WTC11 (cell line): ENCODE results near the gene SMYD5. TPM values are rescaled to one million over a fixed set of nuclear protein-coding genes. Genes with fewer than 3 reads are reported as not detected.
A peak's percentile ranks its signal among the peaks of the same experiment; 100 is the strongest.

Source experiments
- ATAC-seq: fragments of 200-7000 bp; cut with Tn5 transposase; 2 replicates; pipeline ENCODE4 v1.10.0; 2021; ENCODE audit warnings: mild to moderate bottlenecking, moderate library complexity
- CTCF ChIA-PET: fragments of 300-600 bp; sonication (Branson Sonifier 250); formaldehyde crosslinking; loops from one replicate; lab custom pipeline; 2021; ENCODE audit warnings: antibody characterized with exemption; lab: Charles Lee
- POLR2A ChIA-PET: fragments of 350-600 bp; sonication (Branson Sonifier 250); formaldehyde crosslinking; loops from one replicate; lab custom pipeline; 2021; ENCODE audit warnings: antibody characterized with exemption; lab: Charles Lee
- DNase-seq: peaks from one replicate; pipeline ENCODE4 v3.0.0; 2021; ENCODE audit warnings: low spot score
- H3K27ac Mint-ChIP-seq: 2 replicates; pipeline ENCODE4 v1.8.0; 2021; ENCODE audit warnings: mixed read lengths
- H3K27me3 Mint-ChIP-seq: 2 replicates; pipeline ENCODE4 v1.8.0; 2021; ENCODE audit warnings: low read depth, mild to moderate bottlenecking, moderate library complexity, mixed read lengths
- H3K36me3 Mint-ChIP-seq: 2 replicates; pipeline ENCODE4 v1.8.0; 2021; ENCODE audit warnings: mixed read lengths
- H3K4me1 Mint-ChIP-seq: 2 replicates; pipeline ENCODE4 v1.8.0; 2022; ENCODE audit warnings: mixed read lengths
- H3K4me3 Mint-ChIP-seq: 2 replicates; pipeline ENCODE4 v1.8.0; 2021; ENCODE audit warnings: mild to moderate bottlenecking, moderate library complexity, mixed read lengths
- H3K9me3 Mint-ChIP-seq: 2 replicates; pipeline ENCODE4 v1.8.0; 2021; ENCODE audit warnings: mixed read lengths
- CREM ChIP-seq: sonication (generic); formaldehyde crosslinking; IDR thresholded peaks from 2 replicates; pipeline ENCODE4 v1.8.1; 2022; ENCODE audit warnings: mild to moderate bottlenecking, missing genetic modification reagents, moderate library complexity
- GTF2I ChIP-seq: fragments of 250-450 bp; sonication (Bioruptor Pico); conservative IDR thresholded peaks from 2 replicates; pipeline ENCODE4 v1.4.0; 2021; ENCODE audit warnings: mild to moderate bottlenecking
- HMGXB4 ChIP-seq: sonication (generic); formaldehyde crosslinking; IDR thresholded peaks from 2 replicates; pipeline ENCODE4 v1.8.1; 2023; ENCODE audit warnings: mild to moderate bottlenecking, moderate library complexity, missing genetic modification reagents
- IRF1 ChIP-seq: sonication (generic); formaldehyde crosslinking; IDR thresholded peaks from 2 replicates; pipeline ENCODE4 v1.8.0; 2023; ENCODE audit warnings: missing genetic modification reagents
- MYBL2 ChIP-seq: sonication (generic); formaldehyde crosslinking; IDR thresholded peaks from 2 replicates; pipeline ENCODE4 v1.8.1; 2023; ENCODE audit warnings: mild to moderate bottlenecking, moderate library complexity, missing genetic modification reagents
- NFE2L1 ChIP-seq: sonication (generic); formaldehyde crosslinking; IDR thresholded peaks from 2 replicates; pipeline ENCODE4 v1.8.1; 2023; ENCODE audit warnings: missing genetic modification reagents
- NR1H2 ChIP-seq: sonication (generic); formaldehyde crosslinking; IDR thresholded peaks from 2 replicates; pipeline ENCODE4 v1.9.0; 2021; ENCODE audit warnings: mild to moderate bottlenecking, moderate library complexity, missing genetic modification reagents
- NR3C1 ChIP-seq: sonication (generic); formaldehyde crosslinking; conservative IDR thresholded peaks from 2 replicates; pipeline ENCODE4 v1.8.1; 2023; ENCODE audit warnings: low read depth, mild to moderate bottlenecking, missing genetic modification reagents
- PREB ChIP-seq: sonication (generic); formaldehyde crosslinking; IDR thresholded peaks from 2 replicates; pipeline ENCODE4 v1.8.1; 2022; ENCODE audit warnings: mild to moderate bottlenecking, missing genetic modification reagents, moderate library complexity, borderline replicate concordance
- SMAD3 ChIP-seq: sonication (generic); formaldehyde crosslinking; IDR thresholded peaks from 2 replicates; pipeline ENCODE4 v1.8.0; 2022; ENCODE audit warnings: missing genetic modification reagents, mild to moderate bottlenecking, borderline replicate concordance
- SMAD4 ChIP-seq: sonication (generic); formaldehyde crosslinking; IDR thresholded peaks from 2 replicates; pipeline ENCODE4 v1.8.0; 2022; ENCODE audit warnings: mild to moderate bottlenecking, missing genetic modification reagents
- SOX15 ChIP-seq: fragments of 250-450 bp; sonication (Bioruptor Pico); IDR thresholded peaks from 2 replicates; pipeline ENCODE4 v1.9.0; 2021; ENCODE audit warnings: mild to moderate bottlenecking
- USF2 ChIP-seq: sonication (generic); formaldehyde crosslinking; IDR thresholded peaks from 2 replicates; pipeline ENCODE4 v1.8.1; 2023; ENCODE audit warnings: mild to moderate bottlenecking, missing genetic modification reagents, moderate library complexity
- ZNF219 ChIP-seq: sonication (generic); formaldehyde crosslinking; IDR thresholded peaks from 2 replicates; pipeline ENCODE4 v1.8.0; 2023; ENCODE audit warnings: missing genetic modification reagents, mild to moderate bottlenecking, borderline replicate concordance
- ZNF232 ChIP-seq: sonication (generic); formaldehyde crosslinking; IDR thresholded peaks from 2 replicates; pipeline ENCODE4 v1.8.0; 2022; ENCODE audit warnings: mild to moderate bottlenecking, missing genetic modification reagents
- total RNA-seq: library from RNA; stranded (reverse); gene quantifications from 3 replicates; pipeline ENCODE4 v1.2.3, GENCODE V29; 2021
- TF ChIP-seq, protein P1 (sequence below): fragments of 250-450 bp; sonication (Bioruptor Pico); IDR thresholded peaks from 2 replicates; pipeline ENCODE4 v2.1.2; 2022; ENCODE audit warnings: mild to moderate bottlenecking, moderate library complexity
- TF ChIP-seq, protein P2 (sequence below): sonication (generic); formaldehyde crosslinking; conservative IDR thresholded peaks from 2 replicates; pipeline ENCODE4 v1.8.1; 2022; ENCODE audit warnings: mild to moderate bottlenecking, missing genetic modification reagents
- TF ChIP-seq, protein P3 (sequence below): sonication (generic); formaldehyde crosslinking; IDR thresholded peaks from 2 replicates; pipeline ENCODE4 v1.8.1; 2023; ENCODE audit warnings: mild to moderate bottlenecking, missing genetic modification reagents
- TF ChIP-seq, protein P4 (sequence below): sonication (generic); formaldehyde crosslinking; IDR thresholded peaks from 2 replicates; pipeline ENCODE4 v1.8.1; 2022; ENCODE audit warnings: mild to moderate bottlenecking, moderate library complexity, missing genetic modification reagents
- TF ChIP-seq, protein P5 (sequence below): fragments of 200-600 bp; IDR thresholded peaks from 2 replicates; pipeline ENCODE4 v1.8.0; 2022; ENCODE audit warnings: antibody characterized with exemption
- TF ChIP-seq, protein P6 (sequence below): sonication (generic); formaldehyde crosslinking; IDR thresholded peaks from 2 replicates; pipeline ENCODE4 v1.8.1; 2022; ENCODE audit warnings: missing genetic modification reagents, borderline replicate concordance

SMYD5 gene
- total RNA-seq, 1 experiment from 2014 or later: 46.7 TPM

GRCh38 chr2:73238149-73238548 lies 24.1 kb downstream of the SMYD5 start (continued):
- TF ChIP-seq USF2 (CRISPR knock-in tag) (no peak), SOX15 (CRISPR knock-in tag) (no peak), IRF1 (CRISPR knock-in tag) (no peak), NR3C1 (CRISPR knock-in tag) (no peak), NFE2L1 (CRISPR knock-in tag) (no peak), SMAD3 (CRISPR knock-in tag) (no peak), NR1H2 (CRISPR knock-in tag) (no peak), PREB (CRISPR knock-in tag) (no peak)

DNA sequence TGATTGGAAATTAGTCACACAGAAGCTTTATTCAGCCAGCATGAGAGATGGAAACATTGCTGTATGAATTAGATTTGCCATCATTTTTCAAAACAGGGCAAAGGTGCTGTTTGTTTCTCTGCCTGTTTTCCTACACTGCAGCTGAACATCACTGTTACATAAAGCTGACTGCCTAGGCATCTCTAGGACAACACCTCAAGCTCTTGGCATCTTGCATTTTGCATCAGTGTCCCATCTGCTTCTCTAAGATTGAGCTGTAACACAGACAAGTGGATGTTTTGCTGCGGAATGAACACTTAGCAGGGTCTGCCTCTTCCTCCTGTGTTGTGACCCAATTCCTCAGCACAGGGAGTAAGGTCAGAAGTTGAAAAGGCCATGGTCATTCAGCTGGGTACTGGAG lies 24.9 kb downstream of the SMYD5 start:
- CTCF ChIA-PET: interaction anchor here (1.3 to 2.8 kb wide), 3 partner anchors 17 to 51 kb away, joined by 4 to 18 read pairs (median 8); no protein-coding TSS in a partner anchor
- no peak overlapping the region for H3K4me3 Mint-ChIP-seq
- peaks cover 31% of the 10 kb centered on the region for H3K4me1 Mint-ChIP-seq
- H3K36me3 Mint-ChIP-seq: peaks cover 42% of the 10 kb centered on the region
- H3K27me3 Mint-ChIP-seq: no peaks in the 10 kb centered on the region
- POLR2A ChIA-PET: interaction anchor here (1.6 kb wide), 1 partner anchor 46 kb away, joined by 3 read pairs; no protein-coding TSS in a partner anchor
- H3K9me3 Mint-ChIP-seq: no peaks in the 10 kb centered on the region
- peak overlapping the region; percentile 98 for H3K27ac Mint-ChIP-seq
- DNase-seq (no peak), ATAC-seq (no peak)
- TF ChIP-seq, protein P1, sequence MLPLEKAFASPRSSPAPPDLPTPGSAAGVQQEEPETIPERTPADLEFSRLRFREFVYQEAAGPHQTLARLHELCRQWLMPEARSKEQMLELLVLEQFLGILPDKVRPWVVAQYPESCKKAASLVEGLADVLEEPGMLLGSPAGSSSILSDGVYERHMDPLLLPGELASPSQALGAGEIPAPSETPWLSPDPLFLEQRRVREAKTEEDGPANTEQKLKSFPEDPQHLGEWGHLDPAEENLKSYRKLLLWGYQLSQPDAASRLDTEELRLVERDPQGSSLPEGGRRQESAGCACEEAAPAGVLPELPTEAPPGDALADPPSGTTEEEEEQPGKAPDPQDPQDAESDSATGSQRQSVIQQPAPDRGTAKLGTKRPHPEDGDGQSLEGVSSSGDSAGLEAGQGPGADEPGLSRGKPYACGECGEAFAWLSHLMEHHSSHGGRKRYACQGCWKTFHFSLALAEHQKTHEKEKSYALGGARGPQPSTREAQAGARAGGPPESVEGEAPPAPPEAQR (CRISPR knock-in tag): no peak
- no peak for TF ChIP-seq MYBL2
- no peak for TF ChIP-seq SOX15 (CRISPR knock-in tag)
- TF ChIP-seq, protein P2, sequence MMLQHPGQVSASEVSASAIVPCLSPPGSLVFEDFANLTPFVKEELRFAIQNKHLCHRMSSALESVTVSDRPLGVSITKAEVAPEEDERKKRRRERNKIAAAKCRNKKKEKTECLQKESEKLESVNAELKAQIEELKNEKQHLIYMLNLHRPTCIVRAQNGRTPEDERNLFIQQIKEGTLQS: no peak
- TF ChIP-seq, protein P3, sequence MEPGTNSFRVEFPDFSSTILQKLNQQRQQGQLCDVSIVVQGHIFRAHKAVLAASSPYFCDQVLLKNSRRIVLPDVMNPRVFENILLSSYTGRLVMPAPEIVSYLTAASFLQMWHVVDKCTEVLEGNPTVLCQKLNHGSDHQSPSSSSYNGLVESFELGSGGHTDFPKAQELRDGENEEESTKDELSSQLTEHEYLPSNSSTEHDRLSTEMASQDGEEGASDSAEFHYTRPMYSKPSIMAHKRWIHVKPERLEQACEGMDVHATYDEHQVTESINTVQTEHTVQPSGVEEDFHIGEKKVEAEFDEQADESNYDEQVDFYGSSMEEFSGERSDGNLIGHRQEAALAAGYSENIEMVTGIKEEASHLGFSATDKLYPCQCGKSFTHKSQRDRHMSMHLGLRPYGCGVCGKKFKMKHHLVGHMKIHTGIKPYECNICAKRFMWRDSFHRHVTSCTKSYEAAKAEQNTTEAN: no peak
- TF ChIP-seq, protein P4, sequence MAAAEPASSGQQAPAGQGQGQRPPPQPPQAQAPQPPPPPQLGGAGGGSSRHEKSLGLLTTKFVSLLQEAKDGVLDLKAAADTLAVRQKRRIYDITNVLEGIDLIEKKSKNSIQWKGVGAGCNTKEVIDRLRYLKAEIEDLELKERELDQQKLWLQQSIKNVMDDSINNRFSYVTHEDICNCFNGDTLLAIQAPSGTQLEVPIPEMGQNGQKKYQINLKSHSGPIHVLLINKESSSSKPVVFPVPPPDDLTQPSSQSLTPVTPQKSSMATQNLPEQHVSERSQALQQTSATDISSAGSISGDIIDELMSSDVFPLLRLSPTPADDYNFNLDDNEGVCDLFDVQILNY (CRISPR knock-in tag): no peak
- TF ChIP-seq, protein P5, sequence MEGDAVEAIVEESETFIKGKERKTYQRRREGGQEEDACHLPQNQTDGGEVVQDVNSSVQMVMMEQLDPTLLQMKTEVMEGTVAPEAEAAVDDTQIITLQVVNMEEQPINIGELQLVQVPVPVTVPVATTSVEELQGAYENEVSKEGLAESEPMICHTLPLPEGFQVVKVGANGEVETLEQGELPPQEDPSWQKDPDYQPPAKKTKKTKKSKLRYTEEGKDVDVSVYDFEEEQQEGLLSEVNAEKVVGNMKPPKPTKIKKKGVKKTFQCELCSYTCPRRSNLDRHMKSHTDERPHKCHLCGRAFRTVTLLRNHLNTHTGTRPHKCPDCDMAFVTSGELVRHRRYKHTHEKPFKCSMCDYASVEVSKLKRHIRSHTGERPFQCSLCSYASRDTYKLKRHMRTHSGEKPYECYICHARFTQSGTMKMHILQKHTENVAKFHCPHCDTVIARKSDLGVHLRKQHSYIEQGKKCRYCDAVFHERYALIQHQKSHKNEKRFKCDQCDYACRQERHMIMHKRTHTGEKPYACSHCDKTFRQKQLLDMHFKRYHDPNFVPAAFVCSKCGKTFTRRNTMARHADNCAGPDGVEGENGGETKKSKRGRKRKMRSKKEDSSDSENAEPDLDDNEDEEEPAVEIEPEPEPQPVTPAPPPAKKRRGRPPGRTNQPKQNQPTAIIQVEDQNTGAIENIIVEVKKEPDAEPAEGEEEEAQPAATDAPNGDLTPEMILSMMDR: no peak
- no peak for TF ChIP-seq GTF2I (CRISPR knock-in tag)
- no peak for TF ChIP-seq ZNF219 (CRISPR knock-in tag)
- no peak for TF ChIP-seq SMAD4
- TF ChIP-seq, protein P6, sequence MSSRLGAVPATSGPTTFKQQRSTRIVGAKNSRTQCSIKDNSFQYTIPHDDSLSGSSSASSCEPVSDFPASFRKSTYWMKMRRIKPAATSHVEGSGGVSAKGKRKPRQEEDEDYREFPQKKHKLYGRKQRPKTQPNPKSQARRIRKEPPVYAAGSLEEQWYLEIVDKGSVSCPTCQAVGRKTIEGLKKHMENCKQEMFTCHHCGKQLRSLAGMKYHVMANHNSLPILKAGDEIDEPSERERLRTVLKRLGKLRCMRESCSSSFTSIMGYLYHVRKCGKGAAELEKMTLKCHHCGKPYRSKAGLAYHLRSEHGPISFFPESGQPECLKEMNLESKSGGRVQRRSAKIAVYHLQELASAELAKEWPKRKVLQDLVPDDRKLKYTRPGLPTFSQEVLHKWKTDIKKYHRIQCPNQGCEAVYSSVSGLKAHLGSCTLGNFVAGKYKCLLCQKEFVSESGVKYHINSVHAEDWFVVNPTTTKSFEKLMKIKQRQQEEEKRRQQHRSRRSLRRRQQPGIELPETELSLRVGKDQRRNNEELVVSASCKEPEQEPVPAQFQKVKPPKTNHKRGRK (CRISPR knock-in tag): no peak
- no peak for TF ChIP-seq CREM (CRISPR knock-in tag)
- TF ChIP-seq ZNF232 (CRISPR knock-in tag): no peak
- TF ChIP-seq NR3C1 (CRISPR knock-in tag): no peak
- TF ChIP-seq HMGXB4 (CRISPR knock-in tag): no peak
